Measurements from ENCODE around the gene CAP2. TPM values are rescaled to one million over a fixed set of nuclear protein-coding genes. Genes with fewer than 3 reads are reported as not detected.
A peak's percentile ranks its signal among the peaks of the same experiment; 100 is the strongest.

Gene CAP2
- total and polyA plus RNA-seq, 9 of the 15 experiments (the other 6 are each of a cell fraction or from before 2014, with no cell fraction given) = not detected

GRCh38 chr6:17388365-17388764 lies 5.0 kb upstream of the CAP2 start:
- CTCF ChIA-PET (ENCODE audit: low intra/inter-chr PET ratio) = no interaction called here
- H4K20me1 ChIP-seq (replicated peaks; ENCODE audit: control insufficient read depth, insufficient read depth, low read length) = no peaks in the 10 kb centered on the region
- no peaks in the 10 kb centered on the region for H3K79me2 ChIP-seq (ENCODE audit: control insufficient read depth, insufficient read depth, low read length)
- DNase-seq (ENCODE audit: extremely low read depth in 1 of 4, low spot score in 3 of 4) (no peak), ATAC-seq (no peak), FAIRE-seq (no peak)
- H3K4me2 ChIP-seq (ENCODE audit: insufficient read depth, low read length) = no peak overlapping the region
- POLR2A ChIA-PET = no interaction called here
- H3K36me3 ChIP-seq (ENCODE audit: control insufficient read depth, insufficient read depth, low read length) = no peaks in the 10 kb centered on the region
- no peak overlapping the region for H2AFZ ChIP-seq (ENCODE audit: low read depth, low read length)
- no peaks in the 10 kb centered on the region for H3K9me3 ChIP-seq (replicated peaks; ENCODE audit: control insufficient read depth, insufficient read depth, low read depth, low read length)
- H3K9ac ChIP-seq (ENCODE audit: insufficient read depth in 1 of 2, low read depth in 2 of 2, low read length in 2 of 2) = no peak overlapping the region
- peaks cover 0 to 1% of the 10 kb centered on the region in 2 experiments; a peak in 2 of 5 replicates for H3K4me1 ChIP-seq (replicated peaks in 1 of 2; ENCODE audit: control insufficient read depth in 2 of 2, insufficient read depth in 2 of 2, low read length in 2 of 2)
- H3K27ac ChIP-seq (ENCODE audit: extremely low read depth, low read depth, low read length) = no peak overlapping the region
- H3K4me3 ChIP-seq = no peak overlapping the region
- H3K27me3 ChIP-seq (ENCODE audit: control insufficient read depth in 2 of 2, insufficient read depth in 2 of 2, low read length in 2 of 2) = peaks cover 15 to 31% of the 10 kb centered on the region in 2 experiments; a peak in 4 of 5 replicates
- no peaks in the 10 kb centered on the region for H3K9me1 ChIP-seq (ENCODE audit: control insufficient read depth, insufficient read depth, low read length)
- TF ChIP-seq NKRF (IDR thresholded peaks at IDR 0.05; ENCODE audit: borderline replicate concordance) (no peak), CEBPG (CRISPR knock-in tag; IDR thresholded peaks at IDR 0.05) (no peak), CEBPG (tag; conservative IDR thresholded peaks at IDR 0.05 in 1 of 2, IDR thresholded peaks at IDR 0.05 in 1 of 2) (peak; percentile 46 to 55; a peak in 3 of 4 replicates), ZNF551 (CRISPR knock-in tag; IDR thresholded peaks at IDR 0.05) (no peak), ZBTB5 (IDR thresholded peaks at IDR 0.05) (no peak), ZNF23 (CRISPR knock-in tag; IDR thresholded peaks at IDR 0.05) (no peak), U2AF1 (optimal IDR thresholded peaks at IDR 0.05; ENCODE audit: low read depth, low read length) (no peak), RBM14 (IDR thresholded peaks at IDR 0.05; ENCODE audit: borderline replicate concordance, insufficient read depth, low read depth, low read length) (no peak), MCM7 (IDR thresholded peaks at IDR 0.05) (no peak), ARID1B (IDR thresholded peaks at IDR 0.05) (no peak), ZBTB1 (CRISPR knock-in tag; IDR thresholded peaks at IDR 0.05; ENCODE audit: borderline replicate concordance, low read depth) (no peak), CEBPB (tag; IDR thresholded peaks at IDR 0.05) (peak; percentile 70), E2F4 (CRISPR knock-in tag; IDR thresholded peaks at IDR 0.05; ENCODE audit: low read depth) (no peak), TCFL5 (CRISPR knock-in tag; conservative IDR thresholded peaks at IDR 0.05) (no peak), ZNF347 (CRISPR knock-in tag; IDR thresholded peaks at IDR 0.05; ENCODE audit: low read depth) (no peak)
- intact Hi-C loops (cut with micrococcal nuclease) (no loop called here), in situ Hi-C loops (cut with MboI) (no loop called here)
- BruUV-seq (replicated peaks) = no TSS peak
- 5% methylated on average over 3 of the region's 3 CpGs for WGBS (ENCODE audit: insufficient coverage, low coverage, missing lambda C conversion rate)
